GM12878 (cell line): ENCODE data around the gene NT5DC3.

Source experiments
- CREB1 ChIP-seq: IDR thresholded peaks from 2 replicates; pipeline ENCODE4 v1.6.1; 2012; ENCODE audit warnings: low read depth, mild to moderate bottlenecking, inconsistent platforms
- CTCF ChIP-seq, 3 experiments: IDR thresholded peaks in 2 of 3; conservative IDR thresholded peaks in 1 of 3; 2 replicates each; pipeline ENCODE4 v1.5.1; 2011; ENCODE audit warnings: low read depth in 3 of 3, low read length in 3 of 3, mild to moderate bottlenecking in 3 of 3, control low read depth in 2 of 3, moderate library complexity in 2 of 3, inconsistent platforms in 1 of 3, mixed read lengths in 1 of 3; ENCODE audit not compliant: control insufficient read depth in 2 of 3, insufficient read depth in 1 of 3; ENCODE audit errors: extremely low read depth in 1 of 3
- EP300 ChIP-seq, 2 experiments: fragments of 150-350 bp in 1 of 2; IDR thresholded peaks; 2 replicates each; pipeline ENCODE4 v1.6.1; 2011 to 2012; ENCODE audit warnings: low read depth in 2 of 2, low read length in 2 of 2, borderline replicate concordance in 1 of 2, improper control_type of control experiment in 1 of 2, inconsistent platforms in 1 of 2; ENCODE audit not compliant: control insufficient read depth in 1 of 2
- ESRRA ChIP-seq: IDR thresholded peaks from 2 replicates; pipeline ENCODE4 v1.6.1; 2012; ENCODE audit warnings: mild to moderate bottlenecking, low read length, improper control_type of control experiment
- NR2F1 ChIP-seq: fragments of 450-650 bp; conservative IDR thresholded peaks from 2 replicates; pipeline ENCODE4 v1.6.1; 2017; ENCODE audit warnings: mild to moderate bottlenecking
- TF ChIP-seq, protein P1 (sequence below): IDR thresholded peaks from 2 replicates; pipeline ENCODE4 v1.6.1; 2012; ENCODE audit warnings: low read length, inconsistent platforms
- TF ChIP-seq, protein P2 (sequence below): IDR thresholded peaks from 2 replicates; pipeline ENCODE4 v1.6.1; 2011; ENCODE audit warnings: low read depth, mild to moderate bottlenecking, low read length, moderate library complexity, borderline replicate concordance; ENCODE audit errors: extremely low read depth

GRCh38 chr12:103751600-103751999, 89.4 kb downstream of the NT5DC3 start:
- TF ChIP-seq ESRRA (no peak), CREB1 (no peak), EP300 (IDR thresholded peaks at IDR 0.05; ENCODE audit: borderline replicate concordance in 1 of 2, control insufficient read depth in 1 of 2, low read depth in 2 of 2, low read length in 2 of 2) (no peak), CTCF (IDR thresholded peaks at IDR 0.05 in 2 of 3, conservative IDR thresholded peaks at IDR 0.05 in 1 of 3; ENCODE audit: control insufficient read depth in 2 of 3, extremely low read depth in 1 of 3, insufficient read depth in 1 of 3, low read depth in 3 of 3, low read length in 3 of 3) (no peak), NR2F1 (no peak)
- TF ChIP-seq, protein P1, sequence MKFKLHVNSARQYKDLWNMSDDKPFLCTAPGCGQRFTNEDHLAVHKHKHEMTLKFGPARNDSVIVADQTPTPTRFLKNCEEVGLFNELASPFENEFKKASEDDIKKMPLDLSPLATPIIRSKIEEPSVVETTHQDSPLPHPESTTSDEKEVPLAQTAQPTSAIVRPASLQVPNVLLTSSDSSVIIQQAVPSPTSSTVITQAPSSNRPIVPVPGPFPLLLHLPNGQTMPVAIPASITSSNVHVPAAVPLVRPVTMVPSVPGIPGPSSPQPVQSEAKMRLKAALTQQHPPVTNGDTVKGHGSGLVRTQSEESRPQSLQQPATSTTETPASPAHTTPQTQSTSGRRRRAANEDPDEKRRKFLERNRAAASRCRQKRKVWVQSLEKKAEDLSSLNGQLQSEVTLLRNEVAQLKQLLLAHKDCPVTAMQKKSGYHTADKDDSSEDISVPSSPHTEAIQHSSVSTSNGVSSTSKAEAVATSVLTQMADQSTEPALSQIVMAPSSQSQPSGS: no peak
- TF ChIP-seq, protein P2, sequence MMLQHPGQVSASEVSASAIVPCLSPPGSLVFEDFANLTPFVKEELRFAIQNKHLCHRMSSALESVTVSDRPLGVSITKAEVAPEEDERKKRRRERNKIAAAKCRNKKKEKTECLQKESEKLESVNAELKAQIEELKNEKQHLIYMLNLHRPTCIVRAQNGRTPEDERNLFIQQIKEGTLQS: no peak
